ENCODE data around the gene MFSD11.

MFSD11 gene

GRCh38 chr17:76748657-76749056 is 10.7 kb downstream of the MFSD11 start:
- H3K27ac ChIP-seq (ENCODE audit: low read depth, low read length): no peak overlapping the region

DNA sequence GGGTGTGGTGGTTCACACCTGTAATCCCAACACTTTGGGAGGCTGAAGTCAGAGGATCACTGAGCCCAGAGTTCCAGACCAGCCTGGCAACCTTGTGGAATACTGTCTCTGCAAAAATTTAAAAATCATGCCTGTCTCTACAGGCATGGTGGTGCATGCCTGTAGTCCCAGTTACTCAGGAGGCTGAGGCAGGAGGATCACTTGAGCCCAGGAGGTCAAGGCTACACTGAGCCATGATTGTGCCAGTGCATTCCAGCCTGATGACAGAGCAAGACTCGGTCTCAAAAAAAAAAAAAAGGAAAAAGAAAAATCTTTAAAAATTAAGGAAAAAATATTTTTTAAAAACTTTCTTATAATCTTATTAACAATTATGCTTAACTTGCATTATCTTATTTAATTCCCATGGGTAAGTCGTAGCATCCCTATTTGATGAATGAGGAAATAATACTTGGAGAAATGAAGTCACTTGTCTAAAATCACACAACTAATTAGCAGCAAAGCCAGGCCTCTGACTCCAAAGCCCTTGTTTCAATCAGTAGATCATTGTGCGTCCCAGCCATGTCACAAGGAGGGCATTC is 13.6 kb downstream of the MFSD11 start:
- Histone ChIP-seq H3K4me3 (ENCODE audit: low read depth in 1 of 2, low read length in 2 of 2) (no peak overlapping the region), H3K27ac (ENCODE audit: low read depth, low read length) (no peak overlapping the region), H3K9ac (ENCODE audit: low read depth in 1 of 2, low read length in 2 of 2) (no peak overlapping the region), H3K36me3 (ENCODE audit: control insufficient read depth in 1 of 2, insufficient read depth in 2 of 2, low read length in 2 of 2) (peaks cover 1 to 13% of the 10 kb centered on the region in 2 donors), H3K4me1 (ENCODE audit: control insufficient read depth in 1 of 2, insufficient read depth in 2 of 2, low read length in 2 of 2) (no peaks in the 10 kb centered on the region), H3K27me3 (ENCODE audit: control insufficient read depth in 1 of 2, insufficient read depth in 2 of 2, low read length in 2 of 2) (no peaks in the 10 kb centered on the region), H3K9me3 (ENCODE audit: control insufficient read depth in 1 of 2, low read length in 2 of 2) (no peaks in the 10 kb centered on the region)

More at GRCh38 chr17:76748657-76749056, 10.7 kb downstream of the MFSD11 start:
- H3K36me3 ChIP-seq (ENCODE audit: control insufficient read depth in 1 of 2, insufficient read depth in 2 of 2, low read length in 2 of 2): peaks cover 13 to 32% of the 10 kb centered on the region in 2 donors
- H3K9me3 ChIP-seq (ENCODE audit: control insufficient read depth in 1 of 2, low read length in 2 of 2): no peaks in the 10 kb centered on the region
- H3K4me3 ChIP-seq (ENCODE audit: low read depth in 1 of 2, low read length in 2 of 2): no peak overlapping the region
- H3K4me1 ChIP-seq (ENCODE audit: control insufficient read depth in 1 of 2, insufficient read depth in 2 of 2, low read length in 2 of 2): no peaks in the 10 kb centered on the region
- no peak overlapping the region for H3K9ac ChIP-seq (ENCODE audit: low read depth in 1 of 2, low read length in 2 of 2)
- H3K27me3 ChIP-seq (ENCODE audit: control insufficient read depth in 1 of 2, insufficient read depth in 2 of 2, low read length in 2 of 2): no peaks in the 10 kb centered on the region

- Histone ChIP-seq H3K9me3 (ENCODE audit: control insufficient read depth in 1 of 2, low read length in 2 of 2) (no peaks in the 10 kb centered on the region), H3K27me3 (ENCODE audit: control insufficient read depth in 1 of 2, insufficient read depth in 2 of 2, low read length in 2 of 2) (no peaks in the 10 kb centered on the region), H3K9ac (ENCODE audit: low read depth in 1 of 2, low read length in 2 of 2) (no peak overlapping the region), H3K4me1 (ENCODE audit: control insufficient read depth in 1 of 2, insufficient read depth in 2 of 2, low read length in 2 of 2) (no peaks in the 10 kb centered on the region), H3K36me3 (ENCODE audit: control insufficient read depth in 1 of 2, insufficient read depth in 2 of 2, low read length in 2 of 2) (peaks cover 0 to 15% of the 10 kb centered on the region in 2 donors), H3K27ac (ENCODE audit: low read depth, low read length) (no peak overlapping the region), H3K4me3 (ENCODE audit: low read depth in 1 of 2, low read length in 2 of 2) (no peak overlapping the region)
Observed at GRCh38 chr17:76752006-76752405, 14.1 kb downstream of the MFSD11 start.

GRCh38 chr17:76753061-76753961 is 15.4 kb downstream of the MFSD11 start:
- Histone ChIP-seq H3K9ac (ENCODE audit: low read depth in 1 of 2, low read length in 2 of 2) (peak overlapping the region in 1 of 2 donors; percentile 28), H3K4me3 (ENCODE audit: low read depth in 1 of 2, low read length in 2 of 2) (peak overlapping the region; percentile 14 to 41), H3K36me3 (ENCODE audit: control insufficient read depth in 1 of 2, insufficient read depth in 2 of 2, low read length in 2 of 2) (peaks cover 0 to 20% of the 10 kb centered on the region in 2 donors), H3K9me3 (ENCODE audit: control insufficient read depth in 1 of 2, low read length in 2 of 2) (no peaks in the 10 kb centered on the region), H3K27me3 (ENCODE audit: control insufficient read depth in 1 of 2, insufficient read depth in 2 of 2, low read length in 2 of 2) (no peaks in the 10 kb centered on the region), H3K4me1 (ENCODE audit: control insufficient read depth in 1 of 2, insufficient read depth in 2 of 2, low read length in 2 of 2) (no peaks in the 10 kb centered on the region), H3K27ac (ENCODE audit: low read depth, low read length) (no peak overlapping the region)

DNA sequence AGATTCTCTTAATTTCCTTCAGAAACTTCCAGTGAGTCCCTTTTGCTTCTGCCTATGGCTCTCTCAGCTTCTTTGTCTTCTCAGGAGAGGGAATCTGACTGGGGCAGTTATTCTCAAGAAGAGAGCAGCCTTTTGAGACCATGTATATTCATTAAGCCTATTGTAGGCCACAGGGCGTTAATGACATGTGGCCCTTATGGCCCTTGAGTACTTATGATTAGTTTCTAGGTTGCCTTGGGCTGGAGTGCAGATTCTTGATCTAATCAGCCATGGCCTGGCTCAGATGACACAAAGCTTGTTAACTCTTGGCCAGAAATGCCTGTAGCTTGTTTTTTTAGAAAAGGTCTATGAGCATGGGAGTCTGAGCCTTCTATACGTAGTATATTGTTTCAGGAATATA is 17.4 kb downstream of the MFSD11 start:
- no peaks in the 10 kb centered on the region for H3K27me3 ChIP-seq (ENCODE audit: control insufficient read depth in 1 of 2, insufficient read depth in 2 of 2, low read length in 2 of 2)

GRCh38 chr17:76757256-76757655 is 19.3 kb downstream of the MFSD11 start:
- Histone ChIP-seq H3K27ac (ENCODE audit: low read depth, low read length) (no peak overlapping the region), H3K9ac (ENCODE audit: low read depth in 1 of 2, low read length in 2 of 2) (no peak overlapping the region), H3K4me3 (ENCODE audit: low read depth in 1 of 2, low read length in 2 of 2) (no peak overlapping the region), H3K9me3 (ENCODE audit: control insufficient read depth in 1 of 2, low read length in 2 of 2) (no peaks in the 10 kb centered on the region), H3K27me3 (ENCODE audit: control insufficient read depth in 1 of 2, insufficient read depth in 2 of 2, low read length in 2 of 2) (no peaks in the 10 kb centered on the region), H3K36me3 (ENCODE audit: control insufficient read depth in 1 of 2, insufficient read depth in 2 of 2, low read length in 2 of 2) (peaks cover 0 to 15% of the 10 kb centered on the region in 2 donors), H3K4me1 (ENCODE audit: control insufficient read depth in 1 of 2, insufficient read depth in 2 of 2, low read length in 2 of 2) (no peaks in the 10 kb centered on the region)

More for the DNA sequence above, 17.4 kb downstream of the MFSD11 start:
- Histone ChIP-seq H3K9ac (ENCODE audit: low read depth in 1 of 2, low read length in 2 of 2) (no peak overlapping the region), H3K4me3 (ENCODE audit: low read depth in 1 of 2, low read length in 2 of 2) (no peak overlapping the region), H3K36me3 (ENCODE audit: control insufficient read depth in 1 of 2, insufficient read depth in 2 of 2, low read length in 2 of 2) (peaks cover 0 to 20% of the 10 kb centered on the region in 2 donors), H3K4me1 (ENCODE audit: control insufficient read depth in 1 of 2, insufficient read depth in 2 of 2, low read length in 2 of 2) (no peaks in the 10 kb centered on the region), H3K27ac (ENCODE audit: low read depth, low read length) (no peak overlapping the region), H3K9me3 (ENCODE audit: control insufficient read depth in 1 of 2, low read length in 2 of 2) (no peaks in the 10 kb centered on the region)

DNA sequence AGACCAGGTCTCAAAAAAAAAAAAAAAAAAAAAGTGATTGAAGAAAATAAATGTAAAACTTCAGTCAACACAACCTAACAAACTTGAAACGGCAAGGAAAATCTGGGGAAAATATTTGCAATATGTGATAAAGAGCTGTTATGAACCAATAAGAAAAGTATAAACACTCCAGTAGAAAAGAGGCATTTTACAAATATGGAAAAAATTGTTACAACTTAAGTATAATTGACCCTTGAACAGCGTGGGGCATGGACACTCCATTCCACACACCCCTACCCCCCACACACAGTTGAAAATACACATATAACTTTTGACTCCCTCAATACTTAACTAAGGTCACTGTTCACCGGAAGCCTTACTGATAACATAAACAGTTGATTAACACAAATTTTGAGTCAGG is 20.7 kb downstream of the MFSD11 start:
- no peak overlapping the region for H3K9ac ChIP-seq (ENCODE audit: low read depth in 1 of 2, low read length in 2 of 2)
- no peaks in the 10 kb centered on the region for H3K9me3 ChIP-seq (ENCODE audit: control insufficient read depth in 1 of 2, low read length in 2 of 2)
- peaks cover 0 to 15% of the 10 kb centered on the region in 2 donors for H3K36me3 ChIP-seq (ENCODE audit: control insufficient read depth in 1 of 2, insufficient read depth in 2 of 2, low read length in 2 of 2)
- no peak overlapping the region for H3K4me3 ChIP-seq (ENCODE audit: low read depth in 1 of 2, low read length in 2 of 2)
- no peaks in the 10 kb centered on the region for H3K27me3 ChIP-seq (ENCODE audit: control insufficient read depth in 1 of 2, insufficient read depth in 2 of 2, low read length in 2 of 2)
- H3K4me1 ChIP-seq (ENCODE audit: control insufficient read depth in 1 of 2, insufficient read depth in 2 of 2, low read length in 2 of 2): no peaks in the 10 kb centered on the region
- H3K27ac ChIP-seq (ENCODE audit: low read depth, low read length): no peak overlapping the region

DNA sequence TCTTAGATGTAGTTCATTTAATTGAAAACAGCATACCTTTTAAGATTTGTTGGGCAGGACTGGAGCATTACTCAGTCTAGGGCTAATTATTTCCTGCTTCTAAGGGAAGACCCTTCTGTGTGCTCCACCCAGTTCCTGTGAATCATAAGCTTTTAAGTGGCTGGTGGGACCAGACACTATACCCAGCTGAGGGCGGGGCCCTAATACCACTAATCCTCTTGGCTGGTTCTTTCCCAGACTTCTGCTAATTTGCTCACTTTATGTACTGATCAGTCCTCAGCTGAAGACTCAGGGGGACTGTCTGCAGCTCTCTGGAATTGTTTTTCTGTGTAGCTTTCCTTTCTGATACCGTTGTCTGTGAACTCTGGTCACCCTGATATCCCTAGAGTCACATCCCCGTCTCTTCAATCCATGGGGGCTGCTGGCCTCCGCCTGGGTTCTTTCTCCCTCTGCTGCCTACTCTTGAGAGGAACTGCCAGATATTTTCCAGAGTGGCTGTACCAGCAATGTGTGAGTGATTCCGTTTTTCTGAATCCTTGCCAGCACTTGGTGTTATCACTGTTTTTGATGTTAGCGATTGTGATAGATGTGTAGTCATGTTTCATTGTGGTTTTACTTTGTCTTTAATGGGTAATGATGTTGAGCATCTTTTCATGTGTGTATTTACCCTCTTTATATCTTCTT is 35.1 kb downstream of the MFSD11 start:
- no peaks in the 10 kb centered on the region for H3K4me1 ChIP-seq (ENCODE audit: control insufficient read depth in 1 of 2, insufficient read depth in 2 of 2, low read length in 2 of 2)
- H3K27me3 ChIP-seq (ENCODE audit: control insufficient read depth in 1 of 2, insufficient read depth in 2 of 2, low read length in 2 of 2): no peaks in the 10 kb centered on the region
- no peaks in the 10 kb centered on the region for H3K9me3 ChIP-seq (ENCODE audit: control insufficient read depth in 1 of 2, low read length in 2 of 2)
- H3K36me3 ChIP-seq (ENCODE audit: control insufficient read depth in 1 of 2, insufficient read depth in 2 of 2, low read length in 2 of 2): peaks cover 14 to 28% of the 10 kb centered on the region in 2 donors
- no peak overlapping the region for H3K27ac ChIP-seq (ENCODE audit: low read depth, low read length)
- no peak overlapping the region for H3K4me3 ChIP-seq (ENCODE audit: low read depth in 1 of 2, low read length in 2 of 2)
- H3K9ac ChIP-seq (ENCODE audit: low read depth in 1 of 2, low read length in 2 of 2): no peak overlapping the region

GRCh38 chr17:76775021-76775600 is 37.2 kb downstream of the MFSD11 start:
- H3K4me3 ChIP-seq (ENCODE audit: low read depth in 1 of 2, low read length in 2 of 2): no peak overlapping the region
- no peaks in the 10 kb centered on the region for H3K4me1 ChIP-seq (ENCODE audit: control insufficient read depth in 1 of 2, insufficient read depth in 2 of 2, low read length in 2 of 2)
- peaks cover 18 to 36% of the 10 kb centered on the region in 2 donors for H3K36me3 ChIP-seq (ENCODE audit: control insufficient read depth in 1 of 2, insufficient read depth in 2 of 2, low read length in 2 of 2)
- H3K27ac ChIP-seq (ENCODE audit: low read depth, low read length): no peak overlapping the region
- H3K27me3 ChIP-seq (ENCODE audit: control insufficient read depth in 1 of 2, insufficient read depth in 2 of 2, low read length in 2 of 2): no peaks in the 10 kb centered on the region
- no peaks in the 10 kb centered on the region for H3K9me3 ChIP-seq (ENCODE audit: control insufficient read depth in 1 of 2, low read length in 2 of 2)
- no peak overlapping the region for H3K9ac ChIP-seq (ENCODE audit: low read depth in 1 of 2, low read length in 2 of 2)

All from duodenal mucosa (tissue), 2 donors.